ENCODE measurements around the gene CGREF1. TPM values are rescaled to one million over a fixed set of nuclear protein-coding genes. Genes with fewer than 3 reads are reported as not detected.

Gene CGREF1
- polyA plus RNA-seq, 1 donor from 2014 or later = 24.5 TPM

- Histone ChIP-seq H3F3A (ENCODE audit: insufficient read depth, low read length, poor library complexity, severe bottlenecking) (no peaks in the 10 kb centered on the region), H2AFZ (ENCODE audit: low read depth, low read length) (no peak overlapping the region), H4K20me1 (ENCODE audit: insufficient read depth) (no peaks in the 10 kb centered on the region), H3K36me3 (ENCODE audit: insufficient read depth, low read length) (no peaks in the 10 kb centered on the region), H3K9me2 (ENCODE audit: insufficient read depth, low read length) (no peaks in the 10 kb centered on the region), H3K9ac (ENCODE audit: low read length) (no peak overlapping the region), H3K9me3 (ENCODE audit: low read length) (no peaks in the 10 kb centered on the region), H3K79me2 (replicated peaks; ENCODE audit: insufficient read depth, low read length) (no peaks in the 10 kb centered on the region), H3K27ac (ENCODE audit: low read length) (peak overlapping the region; percentile 63), H3K4me2 (ENCODE audit: low read length) (no peak overlapping the region), H3K27me3 (ENCODE audit: insufficient read depth, low read depth, low read length) (peaks cover 10% of the 10 kb centered on the region), H3K4me3 (ENCODE audit: low read length) (peak overlapping the region; percentile 46)
- no peak for TF ChIP-seq TAF1 (IDR thresholded peaks at IDR 0.05; ENCODE audit: low read depth)
- no peak for TF ChIP-seq POLR2AphosphoS5 (IDR thresholded peaks at IDR 0.05)
- no peak for TF ChIP-seq MXI1 (conservative IDR thresholded peaks at IDR 0.05; ENCODE audit: poor library complexity, severe bottlenecking)
- TF ChIP-seq RAD21 (conservative IDR thresholded peaks at IDR 0.05) = no peak
- no peak for TF ChIP-seq SMC3 (conservative IDR thresholded peaks at IDR 0.05; ENCODE audit: poor library complexity)
- TF ChIP-seq EZH2 (IDR thresholded peaks at IDR 0.05; ENCODE audit: borderline replicate concordance, insufficient read depth, low read length, poor library complexity, severe bottlenecking) = no peak
- TF ChIP-seq REST (IDR thresholded peaks at IDR 0.05; ENCODE audit: borderline replicate concordance) = no peak
- no peak for TF ChIP-seq EP300 (conservative IDR thresholded peaks at IDR 0.05; ENCODE audit: poor library complexity, severe bottlenecking)
- no peak for TF ChIP-seq CTCF (IDR thresholded peaks at IDR 0.05; ENCODE audit: poor library complexity, severe bottlenecking)
Measured at GRCh38 chr2:27081984-27082772, 36.8 kb downstream of the CGREF1 start.

- Histone ChIP-seq H3K9me3 (ENCODE audit: low read length) (no peaks in the 10 kb centered on the region), H3K9ac (ENCODE audit: low read length) (peak overlapping the region; percentile 47), H3K4me3 (ENCODE audit: low read length) (no peak overlapping the region), H3F3A (ENCODE audit: insufficient read depth, low read length, poor library complexity, severe bottlenecking) (no peaks in the 10 kb centered on the region), H3K36me3 (ENCODE audit: insufficient read depth, low read length) (no peaks in the 10 kb centered on the region), H3K79me2 (replicated peaks; ENCODE audit: insufficient read depth, low read length) (no peaks in the 10 kb centered on the region), H3K9me2 (ENCODE audit: insufficient read depth, low read length) (no peaks in the 10 kb centered on the region), H3K4me2 (ENCODE audit: low read length) (no peak overlapping the region), H3K27ac (ENCODE audit: low read length) (peak overlapping the region; percentile 63), H4K20me1 (ENCODE audit: insufficient read depth) (no peaks in the 10 kb centered on the region), H3K27me3 (ENCODE audit: insufficient read depth, low read depth, low read length) (peaks cover 8% of the 10 kb centered on the region), H2AFZ (ENCODE audit: low read depth, low read length) (no peak overlapping the region)
- TF ChIP-seq CTCF (IDR thresholded peaks at IDR 0.05; ENCODE audit: poor library complexity, severe bottlenecking) (no peak), EZH2 (IDR thresholded peaks at IDR 0.05; ENCODE audit: borderline replicate concordance, insufficient read depth, low read length, poor library complexity, severe bottlenecking) (no peak), POLR2AphosphoS5 (IDR thresholded peaks at IDR 0.05) (no peak), SMC3 (conservative IDR thresholded peaks at IDR 0.05; ENCODE audit: poor library complexity) (no peak), REST (IDR thresholded peaks at IDR 0.05; ENCODE audit: borderline replicate concordance) (no peak), MXI1 (conservative IDR thresholded peaks at IDR 0.05; ENCODE audit: poor library complexity, severe bottlenecking) (no peak), RAD21 (conservative IDR thresholded peaks at IDR 0.05) (no peak), EP300 (conservative IDR thresholded peaks at IDR 0.05; ENCODE audit: poor library complexity, severe bottlenecking) (no peak)
Measured at GRCh38 chr2:27080603-27080936, 38.4 kb downstream of the CGREF1 start.
